Medulla oblongata (tissue), 1 donor: ENCODE results near the gene SPOPL.
"Not testable (repeated sequence)": the region's sequence is repeated elsewhere in the genome, so short reads cannot be mapped to it uniquely, and the experiment has no call there.

Experiments
- DNase-seq: peaks from one replicate; pipeline ENCODE4 v3.0.0-alpha.2; 2015; ENCODE audit errors: extremely low spot score

The SPOPL gene

DNA sequence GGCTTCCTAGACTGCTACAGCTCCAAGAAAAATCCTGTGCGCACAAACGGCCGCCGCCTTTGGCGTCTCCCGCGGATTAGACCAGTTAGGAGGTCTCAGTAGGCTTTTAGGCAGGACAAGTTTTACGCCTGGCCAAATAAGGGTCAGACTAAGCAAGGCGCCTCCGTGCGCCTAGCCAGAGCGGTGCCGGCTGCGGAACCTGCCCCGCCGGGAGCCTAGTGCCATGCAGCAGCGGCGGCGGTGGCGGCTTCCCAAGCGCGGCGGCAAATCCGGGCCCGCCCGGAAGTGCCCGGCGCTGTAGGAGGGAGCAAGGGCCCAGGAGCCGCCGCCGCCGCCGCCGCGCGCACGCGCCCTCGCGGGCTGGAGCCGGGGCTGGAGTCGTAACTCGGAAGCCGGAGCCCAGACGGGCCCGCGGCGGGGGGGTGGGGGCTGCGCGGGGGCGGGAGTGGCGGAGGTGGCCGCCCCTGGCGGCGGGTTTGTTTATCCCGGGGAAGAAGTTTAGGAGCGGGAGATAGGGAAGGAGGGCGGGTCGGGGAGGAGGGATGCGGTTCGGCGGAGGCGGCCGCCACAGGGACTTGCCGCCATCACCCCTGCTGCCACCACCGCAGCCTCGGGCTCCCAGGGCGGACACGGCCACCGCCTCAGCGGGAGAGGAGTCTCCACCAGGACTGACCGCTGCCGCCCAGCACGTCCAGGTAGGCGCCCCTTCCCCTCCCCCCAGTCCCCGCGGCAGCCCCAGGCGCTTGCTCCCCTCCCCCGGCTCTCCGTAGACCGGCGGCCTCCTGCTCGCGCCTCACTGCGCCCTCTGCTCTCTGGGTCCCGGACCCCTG lies at the start of gene SPOPL:
TSS of gene SPOPL (plus strand) at position 346 of the 830 bp plus-strand sequence. CDS start 48,447 bp downstream, outside the sequence.
- DNase-seq = peak; percentile 89

DNA sequence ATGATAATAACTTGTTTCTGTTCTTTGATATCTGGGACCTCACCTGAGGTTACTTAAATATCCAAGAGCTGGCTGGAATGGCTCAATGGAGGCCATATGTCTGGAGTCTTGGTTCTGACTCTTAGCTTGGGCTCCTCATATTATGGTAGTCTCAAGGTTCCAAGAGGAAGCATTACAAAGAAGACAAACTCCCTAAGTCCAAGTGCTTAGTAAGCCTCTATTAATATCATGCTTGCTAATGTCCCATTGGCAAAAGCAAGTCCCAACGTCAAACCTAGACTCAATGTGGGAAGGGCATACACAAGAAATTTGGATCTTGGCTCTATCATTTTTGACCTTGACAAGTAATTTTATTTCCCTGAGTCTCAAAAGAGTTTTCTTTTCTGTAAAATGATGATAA lies 49.2 kb upstream of the SPOPL start:
- DNase-seq = no peak

GRCh38 chr2:138453815-138454214 lies 47.8 kb upstream of the SPOPL start:
- no peak for DNase-seq

DNA sequence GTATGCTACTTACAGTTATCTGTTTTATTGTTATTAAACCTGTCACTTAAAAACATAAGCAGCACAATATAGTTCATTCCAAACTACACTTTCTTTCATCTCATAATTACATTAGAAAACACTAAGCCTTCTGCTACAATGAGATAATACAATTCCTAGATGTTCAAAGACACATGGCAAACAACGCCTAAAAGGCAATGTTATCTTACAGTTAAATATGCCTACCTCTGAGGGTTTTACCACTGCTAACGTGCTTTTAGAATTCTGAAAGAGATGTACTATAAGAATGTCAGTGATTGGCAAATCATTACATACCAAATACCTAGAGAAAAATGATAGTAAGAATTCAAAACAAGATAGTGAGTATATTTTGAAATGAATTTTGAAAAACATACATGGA lies 46.8 kb upstream of the SPOPL start:
- DNase-seq = no peak

DNA sequence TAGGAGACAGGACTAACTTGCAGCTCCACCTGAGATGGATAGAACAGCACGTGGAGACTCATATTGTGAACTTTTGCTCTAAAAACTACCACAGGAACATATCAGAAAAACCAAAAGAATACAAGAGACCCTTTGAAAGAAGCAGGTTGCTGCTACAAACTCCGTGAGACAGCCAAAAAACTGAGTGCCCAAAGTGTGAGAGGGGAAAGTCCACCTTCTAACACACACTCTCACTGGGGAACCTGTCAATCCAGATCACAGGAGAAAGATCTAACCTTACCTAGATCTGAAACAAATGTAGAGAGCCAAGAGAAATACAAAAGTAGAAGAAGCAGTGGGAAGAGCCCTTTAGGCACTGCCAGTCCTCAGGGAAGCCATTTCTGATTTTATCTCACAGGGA lies 46.3 kb upstream of the SPOPL start:
- DNase-seq = no peak

DNA sequence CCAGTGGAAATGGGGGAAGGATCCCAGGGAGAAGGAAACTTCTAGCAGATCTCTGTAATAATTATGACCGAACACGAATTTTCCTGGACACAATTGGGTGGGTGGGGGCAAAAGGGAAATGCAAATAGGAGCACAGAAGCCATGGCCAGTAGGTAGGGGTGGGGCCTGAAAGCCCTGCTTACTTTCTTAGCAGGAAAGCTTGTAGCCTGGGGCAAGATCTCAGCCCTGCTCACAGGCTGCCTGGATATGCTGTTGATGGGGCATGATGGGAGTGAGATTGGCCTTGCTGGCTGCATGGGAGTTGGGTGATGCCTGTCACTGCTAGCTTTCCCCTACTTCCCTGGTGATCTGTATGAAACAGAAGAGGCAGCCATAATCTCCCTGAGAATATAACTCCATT lies 45.9 kb upstream of the SPOPL start:
- no peak for DNase-seq

DNA sequence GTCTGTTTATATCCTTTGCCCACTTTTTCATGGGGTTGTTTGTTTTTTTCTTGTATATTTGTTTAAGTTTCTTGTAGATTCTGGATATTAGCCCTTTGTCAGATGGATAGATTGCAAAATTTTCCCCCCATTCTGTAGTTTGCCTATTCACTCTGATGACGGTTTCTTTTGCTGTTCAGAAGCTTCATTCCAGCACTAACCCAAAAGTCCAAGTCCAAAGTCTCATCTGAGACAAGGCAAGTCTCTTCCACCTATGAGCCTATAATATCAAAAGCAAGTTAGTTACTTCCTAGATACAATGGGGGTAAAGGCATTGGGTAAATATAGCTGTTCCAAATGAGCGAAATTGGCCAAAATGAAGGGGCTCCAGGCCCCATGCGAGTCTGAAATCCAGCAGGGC lies 38.9 kb upstream of the SPOPL start:
- DNase-seq = not testable (repeated sequence)

DNA sequence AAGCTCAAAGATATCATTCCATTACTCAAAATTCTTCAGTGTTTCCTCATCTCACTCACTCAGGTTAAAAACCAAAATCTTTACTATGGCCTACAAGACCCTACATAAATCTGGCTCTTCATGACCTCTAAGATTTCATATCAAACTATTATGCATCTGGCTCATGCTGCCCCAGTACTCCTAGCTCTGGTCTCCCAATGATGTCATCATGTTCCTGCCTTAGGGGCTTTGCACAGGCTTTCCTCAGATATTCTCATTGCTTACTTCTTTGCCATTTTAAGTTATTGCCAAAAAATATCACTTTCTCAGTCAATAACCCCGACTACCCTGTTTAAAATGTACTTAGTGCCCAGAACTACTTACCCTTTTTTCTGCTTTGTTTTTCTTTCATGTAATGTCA lies 33.0 kb upstream of the SPOPL start:
- DNase-seq = no peak

DNA sequence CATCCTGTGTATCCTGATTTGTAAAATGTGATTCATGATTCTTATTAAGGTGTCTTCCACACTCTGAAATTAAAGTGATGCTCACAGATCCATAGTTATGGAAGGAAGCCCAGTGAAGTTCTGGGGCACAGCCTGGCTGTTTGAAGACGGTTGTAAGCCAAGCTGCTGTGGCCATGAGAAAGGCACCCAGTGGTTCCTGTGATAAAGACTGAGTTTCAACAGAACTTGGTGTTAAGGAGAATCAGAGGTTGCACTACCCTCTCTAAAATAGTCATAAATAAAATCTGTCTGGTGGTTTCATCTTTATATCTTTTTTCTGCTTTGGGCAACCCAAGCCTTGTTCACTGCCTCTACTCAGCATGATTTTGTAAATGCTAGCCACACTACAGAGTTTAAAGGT lies 32.2 kb upstream of the SPOPL start:
- DNase-seq = no peak

- DNase-seq = peak; percentile 73
Measured at GRCh38 chr2:138470941-138471340, 30.6 kb upstream of the SPOPL start.

DNA sequence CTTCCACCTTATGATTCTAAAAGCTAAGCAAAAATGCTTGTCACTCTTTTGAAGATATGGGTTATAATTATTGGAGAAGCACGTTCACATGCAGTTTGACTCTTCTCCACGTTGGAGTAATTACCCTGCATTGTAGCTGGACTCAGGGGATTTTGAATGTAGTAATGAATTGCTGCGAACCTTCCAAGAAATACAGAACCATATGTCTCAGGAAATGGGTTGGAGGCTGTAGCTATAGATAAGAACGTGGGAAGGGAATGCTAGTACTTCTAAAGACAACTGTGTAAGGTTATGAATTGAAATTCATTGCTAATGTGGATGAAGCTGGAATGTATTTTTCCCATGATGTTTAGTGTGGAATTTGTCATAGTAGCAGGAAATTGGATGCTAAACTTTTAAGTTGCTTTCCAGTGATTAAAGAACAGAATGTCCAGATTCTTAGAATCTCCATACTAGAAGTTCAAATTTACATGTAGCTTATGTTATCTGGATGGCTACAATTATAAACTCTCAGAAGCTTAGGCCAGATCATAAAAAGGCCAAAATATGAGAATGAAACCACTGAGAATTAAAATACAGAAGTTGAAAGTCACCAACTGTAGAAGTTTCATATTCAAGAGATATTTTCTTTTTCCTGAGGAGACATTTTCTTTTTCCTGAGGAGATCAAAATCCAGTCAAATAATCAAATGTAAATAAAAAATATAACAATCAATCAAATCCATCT lies 27.3 kb upstream of the SPOPL start:
- DNase-seq = no peak

- peak; percentile 12 for DNase-seq
Measured at GRCh38 chr2:138475277-138475776, 26.2 kb upstream of the SPOPL start.

GRCh38 chr2:138476186-138476585 lies 25.4 kb upstream of the SPOPL start:
- DNase-seq = no peak

- no peak for DNase-seq
Measured at GRCh38 chr2:138476940-138477339, 24.6 kb upstream of the SPOPL start.

DNA sequence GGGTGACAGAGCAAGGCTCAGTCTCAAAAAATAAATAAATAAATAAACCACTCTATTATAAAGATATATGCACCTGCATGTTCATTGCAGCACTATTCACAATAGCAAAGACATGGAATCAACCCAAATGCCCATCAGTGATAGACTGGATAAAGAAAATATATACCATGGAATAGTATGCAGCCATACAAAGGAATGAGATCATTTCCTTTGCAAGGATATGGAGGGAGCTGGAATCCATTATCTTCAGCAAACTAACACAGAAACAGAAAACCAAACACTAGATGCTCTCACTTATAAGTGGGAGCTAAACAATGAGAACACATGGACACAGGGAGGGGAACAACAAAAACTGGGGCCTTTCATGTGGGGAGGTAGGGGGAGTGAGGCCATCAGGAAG lies 18.8 kb upstream of the SPOPL start:
- DNase-seq = not testable (repeated sequence)

- no peak for DNase-seq
Measured at GRCh38 chr2:138485019-138485418, 16.6 kb upstream of the SPOPL start.

GRCh38 chr2:138486363-138487198 lies 15.0 kb upstream of the SPOPL start:
- no peak for DNase-seq

GRCh38 chr2:138490673-138491494 lies 10.7 kb upstream of the SPOPL start:
- DNase-seq = no peak

- no peak for DNase-seq
Measured at GRCh38 chr2:138491495-138491862, 10.1 kb upstream of the SPOPL start.

DNA sequence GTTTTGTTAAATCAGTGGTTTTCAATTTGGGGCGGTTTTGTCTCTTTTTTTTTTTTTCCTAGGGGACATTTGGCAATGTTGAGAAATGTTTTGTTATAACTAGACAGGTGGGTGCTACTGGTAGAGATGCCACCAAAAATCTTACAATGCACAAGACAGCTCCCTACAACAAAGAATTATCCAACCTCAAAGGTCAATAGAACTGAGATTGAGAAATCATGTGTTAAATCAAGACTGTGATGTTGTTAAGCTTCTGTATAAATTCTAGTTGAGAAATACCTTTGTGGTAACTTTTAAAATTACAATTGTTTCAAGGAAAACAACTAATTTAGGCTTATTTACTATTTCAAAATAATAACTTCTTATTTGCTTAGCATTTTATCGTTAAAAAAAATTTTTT lies 9.4 kb upstream of the SPOPL start:
- no peak for DNase-seq

DNA sequence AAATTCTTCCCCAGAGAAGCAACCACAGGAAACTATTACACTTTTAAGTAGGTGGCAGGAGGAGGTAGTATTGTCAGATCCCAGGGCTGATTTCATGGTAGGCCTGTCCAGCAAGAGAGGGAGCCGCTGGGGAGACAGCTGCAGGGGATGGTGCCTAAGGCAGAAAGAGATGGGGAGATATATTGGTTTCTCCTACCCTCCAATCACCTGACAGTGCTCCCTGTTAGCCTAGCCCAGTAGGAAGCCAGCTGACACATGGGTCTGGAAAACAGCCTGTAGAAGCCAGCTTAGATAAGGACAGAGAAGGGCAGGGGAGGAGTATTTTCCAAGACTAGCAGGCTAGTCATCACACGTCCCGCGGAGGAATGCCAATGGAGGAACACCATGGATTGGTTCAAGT lies 8.2 kb upstream of the SPOPL start:
- DNase-seq = no peak
